GM10847 (cell line): ENCODE results near the gene IQGAP1.

ENCODE experiments used
- POLR2A ChIP-seq: IDR thresholded peaks from 2 replicates; pipeline ENCODE4 v1.6.1; 2011; ENCODE audit not compliant: insufficient read length; ENCODE audit errors: extremely low read depth

Gene IQGAP1

GRCh38 chr15:90489514-90489913 is 101.5 kb downstream of the IQGAP1 start:
- TF ChIP-seq POLR2A: no peak

- no peak for TF ChIP-seq POLR2A
Measured at GRCh38 chr15:90489944-90490343, 101.9 kb downstream of the IQGAP1 start.

GRCh38 chr15:90493647-90494046 is 105.6 kb downstream of the IQGAP1 start:
- TF ChIP-seq POLR2A: no peak

DNA sequence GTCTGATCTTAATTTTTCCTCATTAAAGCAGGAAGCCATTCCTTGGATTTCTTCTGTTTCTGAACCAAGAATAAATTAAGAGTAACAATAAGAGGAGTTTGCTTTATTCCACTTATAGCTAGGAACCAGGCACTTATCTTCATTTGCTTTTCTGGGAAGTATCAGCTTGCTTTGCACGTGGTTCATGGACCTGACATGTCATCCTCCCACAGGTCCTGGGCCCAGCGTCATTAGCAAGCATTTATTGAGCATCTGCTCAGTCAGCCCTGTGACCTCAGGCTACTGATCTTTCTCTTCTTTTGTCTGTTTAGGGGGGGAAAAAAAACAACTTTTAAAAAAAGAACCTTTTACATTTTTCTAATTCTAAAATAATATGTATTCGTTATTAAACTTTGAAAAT is 107.0 kb downstream of the IQGAP1 start:
- no peak for TF ChIP-seq POLR2A

- no peak for TF ChIP-seq POLR2A
Measured at GRCh38 chr15:90496791-90497190, 108.7 kb downstream of the IQGAP1 start.

- TF ChIP-seq POLR2A: no peak
Measured at GRCh38 chr15:90497376-90497775, 109.3 kb downstream of the IQGAP1 start.

DNA sequence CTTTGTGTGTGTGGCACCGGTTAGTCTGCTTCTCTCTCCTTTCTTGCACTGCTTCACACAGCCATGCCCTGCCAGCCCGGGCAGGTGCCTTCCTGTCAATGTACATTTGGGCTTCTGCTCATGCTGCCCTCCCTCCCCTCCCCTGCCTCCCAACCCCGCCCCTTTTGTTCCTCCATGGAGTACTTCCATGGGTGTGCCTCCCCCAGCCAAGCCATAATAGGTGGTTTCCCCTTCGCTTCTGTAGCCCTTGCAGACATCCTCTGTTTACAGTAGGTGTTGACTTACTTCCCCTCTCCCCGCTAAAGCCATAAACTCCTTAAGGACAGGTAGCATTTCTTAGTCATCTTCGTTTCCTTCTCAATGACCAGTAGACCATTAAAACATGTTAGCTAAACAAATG is 109.9 kb downstream of the IQGAP1 start:
- TF ChIP-seq POLR2A: no peak

- no peak for TF ChIP-seq POLR2A
Measured at GRCh38 chr15:90500171-90500570, 112.1 kb downstream of the IQGAP1 start.

GRCh38 chr15:90501898-90502297 is 113.9 kb downstream of the IQGAP1 start:
- no peak for TF ChIP-seq POLR2A

GRCh38 chr15:90512276-90512675 is 124.2 kb downstream of the IQGAP1 start:
- TF ChIP-seq POLR2A: no peak

DNA sequence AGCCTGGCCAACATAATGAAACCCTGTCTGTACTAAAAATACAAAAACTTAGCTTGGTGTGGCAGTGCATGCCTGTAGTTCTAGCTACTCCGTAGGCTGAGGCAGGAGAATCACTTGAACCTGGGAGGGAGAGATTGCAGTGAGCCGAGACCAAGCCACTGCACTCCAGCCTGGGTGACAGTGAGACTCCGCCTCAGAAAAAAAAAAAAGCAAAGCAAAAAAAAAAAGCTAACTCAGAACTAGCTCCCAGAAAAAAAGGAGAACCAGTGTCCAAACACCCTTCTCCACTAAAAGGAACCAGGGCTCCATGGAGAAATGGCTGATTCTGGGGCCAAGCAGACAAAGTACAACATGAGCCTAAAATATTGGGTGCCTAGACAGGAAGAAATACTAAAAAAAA is 124.9 kb downstream of the IQGAP1 start:
- TF ChIP-seq POLR2A: no peak

- no peak for TF ChIP-seq POLR2A
Measured at GRCh38 chr15:90513448-90513847, 125.4 kb downstream of the IQGAP1 start.

GRCh38 chr15:90519688-90520087 is 131.6 kb downstream of the IQGAP1 start:
- TF ChIP-seq POLR2A: no peak

DNA sequence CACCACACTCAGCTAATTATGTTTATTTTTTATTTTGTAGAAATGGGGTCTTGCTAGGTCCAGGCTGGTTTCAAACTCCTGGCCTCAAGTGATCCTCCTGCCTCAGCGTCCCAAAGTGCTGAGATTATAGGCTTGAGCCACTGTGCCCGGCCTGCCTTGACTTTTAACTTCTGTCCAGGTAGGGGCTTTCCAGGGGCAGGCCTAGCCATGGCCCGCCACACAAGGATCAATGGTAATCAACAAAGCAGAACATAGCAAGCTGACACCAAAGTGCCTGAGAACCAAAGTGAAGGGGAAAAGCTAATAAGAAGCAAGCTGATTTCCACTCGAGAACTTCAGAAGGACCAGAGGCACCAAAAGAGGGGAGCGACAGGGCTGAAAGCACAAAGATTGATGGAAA is 132.3 kb downstream of the IQGAP1 start:
- no peak for TF ChIP-seq POLR2A

GRCh38 chr15:90523373-90523772 is 135.3 kb downstream of the IQGAP1 start:
- no peak for TF ChIP-seq POLR2A

GRCh38 chr15:90529011-90529370 is 140.9 kb downstream of the IQGAP1 start:
- TF ChIP-seq POLR2A: no peak

GRCh38 chr15:90529371-90530249 is 141.6 kb downstream of the IQGAP1 start, which contains the start of gene CRTC3:
CRTC3 (plus strand) TSS chr15:90529923; CDS start chr15:90530072, 149 bp downstream.
- TF ChIP-seq POLR2A: peak; percentile 48
